C4-2B (cell line): Measurements from ENCODE around the gene SGPL1.

Experiments used
- CTCF ChIP-seq: fragments of 450-650 bp; conservative IDR thresholded peaks from 2 replicates; pipeline ENCODE4 v1.5.1; 2017; ENCODE audit warnings: mild to moderate bottlenecking
- ZFX ChIP-seq: fragments of 450-650 bp; IDR thresholded peaks from 2 replicates; pipeline ENCODE4 v1.6.1; 2017

DNA sequence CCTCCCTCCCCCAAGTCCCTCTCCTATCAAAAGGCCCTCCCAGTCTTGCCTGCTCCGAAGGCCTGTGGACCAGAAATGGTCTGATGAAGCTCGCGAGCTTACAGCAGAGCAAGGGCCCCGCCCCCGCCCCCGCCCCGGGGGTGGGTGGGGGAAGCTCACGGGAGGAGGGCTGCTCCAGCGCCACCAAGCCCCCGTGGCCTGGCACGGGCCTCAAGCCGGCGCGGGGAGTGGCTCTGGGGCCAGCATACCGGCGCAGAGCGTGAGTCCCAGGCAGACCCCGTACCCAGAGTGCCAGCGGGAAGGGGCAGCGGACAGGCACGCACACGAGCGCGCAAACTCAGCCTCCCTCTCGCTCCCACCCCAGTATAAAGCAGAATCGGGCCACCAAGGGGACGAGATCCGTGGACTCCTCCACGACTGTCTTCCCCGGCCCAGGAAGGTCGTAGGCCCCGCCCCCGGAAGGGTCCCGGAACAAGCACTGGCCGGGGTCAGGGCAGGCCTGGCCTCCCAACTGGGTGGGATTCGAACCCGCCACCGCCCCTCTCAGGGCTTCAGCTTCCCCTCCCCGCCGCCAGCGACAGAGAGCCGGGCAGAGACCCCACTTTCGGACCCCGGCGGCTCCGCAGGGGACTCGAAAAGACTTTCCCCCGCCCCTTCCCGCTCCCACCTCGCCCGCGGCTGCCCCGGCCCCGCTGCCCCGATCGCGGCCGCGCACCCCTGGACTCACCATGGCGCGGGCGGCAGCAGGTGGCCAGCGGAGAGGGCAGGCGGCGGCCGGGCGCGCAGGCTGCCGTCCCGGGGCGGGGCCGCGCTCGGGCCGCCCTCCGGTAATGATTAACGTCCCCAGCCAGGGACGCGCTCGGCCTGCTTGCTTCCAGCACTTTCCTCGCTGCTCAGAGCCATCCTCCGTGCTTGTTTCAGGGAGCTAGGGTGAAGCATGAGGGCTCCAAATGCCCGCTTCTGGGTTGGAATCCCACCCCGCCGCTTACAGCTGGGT is 72.4 kb downstream of the SGPL1 start, which contains the start of gene PCBD1:
- TF ChIP-seq CTCF (no peak; the same call in 1 of the 2 replicates), ZFX (peak; percentile 77)
